PC-3 (cell line): ENCODE data around the gene PRDM8.

Experiments
- CTCF ChIP-seq: fragments of 300-600 bp; sonication (generic); conservative IDR thresholded peaks from 2 replicates; pipeline ENCODE4 v1.5.1; 2017; ENCODE audit warnings: antibody characterized with exemption, low read depth, mild to moderate bottlenecking, low read length
- EZH2 ChIP-seq: fragments of 300-600 bp; sonication (generic); IDR thresholded peaks from one replicate; pipeline ENCODE4 v1.6.1; 2017; ENCODE audit warnings: antibody characterized with exemption, mild to moderate bottlenecking, low read length; ENCODE audit not compliant: unreplicated experiment
- EZH2phosphoT487 ChIP-seq: fragments of 300-600 bp; sonication (generic); IDR thresholded peaks from 2 replicates; pipeline ENCODE4 v1.6.1; 2018; ENCODE audit warnings: mild to moderate bottlenecking, antibody characterized with exemption, low read length, borderline replicate concordance

- TF ChIP-seq CTCF = no peak
- no peak for TF ChIP-seq EZH2phosphoT487
- no peak for TF ChIP-seq EZH2
Observed at GRCh38 chr4:80165855-80166254, 31.4 kb upstream of the PRDM8 start.
